IPS-NIHi7 (cell line): ENCODE measurements around the gene SSBP2.

Source experiments
- DNase-seq: peaks from one replicate; pipeline ENCODE4 v3.0.0; 2012; ENCODE audit warnings: mixed read lengths; ENCODE audit errors: extremely low spot score

Gene SSBP2

DNA sequence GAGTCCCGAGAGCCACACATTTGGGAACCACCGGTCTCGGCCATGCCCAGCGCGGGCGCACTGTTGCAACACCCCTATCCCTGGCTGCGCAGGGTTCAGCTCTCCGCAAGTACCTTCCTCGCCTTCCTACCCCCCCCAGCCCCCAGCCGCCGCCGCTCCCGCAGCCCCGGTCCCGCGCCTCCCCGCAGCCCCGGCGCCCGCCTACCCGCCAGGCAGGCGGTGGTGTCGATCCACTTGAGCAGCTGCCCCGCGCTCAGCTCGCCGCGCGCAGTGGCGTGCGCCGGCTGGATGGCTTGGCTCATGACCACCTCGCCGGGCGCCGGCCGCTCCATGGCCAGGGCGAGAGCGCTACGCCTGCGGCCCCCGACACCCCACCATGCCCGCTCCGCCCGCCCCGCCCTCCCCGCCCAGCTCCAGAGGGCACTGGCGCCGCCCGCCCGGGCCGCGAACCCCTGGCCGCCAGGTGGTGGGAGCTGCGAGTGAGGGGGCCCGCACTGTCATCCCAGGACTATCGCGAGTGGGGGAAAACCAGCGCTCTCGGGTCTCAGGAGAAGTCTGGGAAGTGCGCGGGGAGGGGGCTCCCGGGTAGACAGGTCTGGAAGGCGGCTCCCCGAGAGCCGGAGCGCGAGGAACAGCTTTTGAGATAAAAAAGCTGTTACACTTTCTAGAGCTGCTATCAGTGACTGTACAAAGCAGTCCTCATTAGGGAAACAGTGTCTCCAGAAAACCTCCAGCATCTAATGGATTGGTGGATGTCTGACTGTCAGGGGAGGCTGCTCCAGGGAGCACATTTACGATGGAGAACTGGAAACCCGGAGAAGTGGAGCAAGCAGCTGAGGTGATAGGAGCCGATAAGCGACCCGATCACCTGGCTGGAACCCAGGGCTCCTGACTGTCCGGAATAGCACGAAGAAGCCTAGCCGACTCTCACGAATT, 356.8 kb downstream of the SSBP2 start, which contains the start of gene ACOT12:
ACOT12 (minus strand) TSS at position 352 of the 936 bp plus-strand sequence; CDS start at position 332, 20 bp downstream.
- peak; percentile 46 for DNase-seq

DNA sequence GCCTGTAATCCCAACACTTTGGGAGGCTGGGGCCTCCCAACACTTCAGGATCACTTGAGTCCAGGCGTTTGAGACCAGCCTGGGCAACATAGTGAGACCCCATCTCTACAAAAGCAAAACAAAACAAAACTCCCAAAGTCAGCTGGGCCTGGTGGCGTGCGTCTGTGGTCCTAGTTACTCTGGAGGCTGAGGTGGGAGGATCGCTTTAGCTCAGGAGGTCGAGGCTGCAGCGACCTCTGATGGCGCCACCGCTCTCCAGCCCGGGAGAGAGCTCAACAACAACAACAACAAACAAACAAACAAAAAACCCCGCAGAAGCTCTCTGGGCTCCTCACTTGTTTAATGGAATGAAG, 357.5 kb downstream of the SSBP2 start:
- no peak for DNase-seq

DNA sequence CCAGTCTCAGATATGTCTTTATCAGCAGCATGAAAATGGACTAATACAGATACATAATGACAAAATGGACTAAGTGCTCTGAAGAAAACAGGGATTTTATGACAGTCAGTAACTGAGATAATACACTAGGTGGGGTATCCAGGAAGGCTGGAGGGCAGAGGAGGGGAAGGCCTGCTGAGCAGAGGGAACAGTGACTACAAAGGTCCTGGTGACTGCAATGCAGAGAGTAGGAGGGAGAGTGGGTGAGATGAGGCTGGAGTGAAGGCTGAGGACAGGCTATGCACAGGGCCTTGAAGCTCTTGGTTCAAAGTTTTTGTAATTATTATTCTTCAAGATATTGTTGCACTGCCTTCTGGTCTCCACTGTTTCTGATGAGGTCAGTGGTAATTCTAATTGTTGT, 361.9 kb downstream of the SSBP2 start:
- no peak for DNase-seq

DNA sequence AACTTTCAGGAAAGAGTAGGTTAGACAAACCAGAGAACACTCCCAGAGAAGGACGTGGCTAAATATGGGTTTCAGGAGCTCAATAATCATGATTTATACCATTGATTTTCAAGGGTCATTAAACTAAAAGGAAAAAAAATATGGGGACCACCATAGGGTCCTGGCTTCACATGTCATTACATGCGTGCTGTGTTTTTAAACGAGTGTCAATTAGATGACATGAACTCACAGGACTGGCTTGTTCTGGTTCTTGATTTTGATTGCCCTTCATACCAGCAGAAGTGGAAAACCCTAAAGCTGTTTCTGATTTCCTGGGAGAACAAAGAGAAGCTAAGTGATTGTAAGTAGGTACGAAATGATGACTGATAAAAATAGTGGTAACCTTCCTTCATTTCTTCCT, 362.7 kb downstream of the SSBP2 start:
- no peak for DNase-seq

GRCh38 chr5:81383867-81384266, 367.0 kb downstream of the SSBP2 start:
- DNase-seq: no peak

DNA sequence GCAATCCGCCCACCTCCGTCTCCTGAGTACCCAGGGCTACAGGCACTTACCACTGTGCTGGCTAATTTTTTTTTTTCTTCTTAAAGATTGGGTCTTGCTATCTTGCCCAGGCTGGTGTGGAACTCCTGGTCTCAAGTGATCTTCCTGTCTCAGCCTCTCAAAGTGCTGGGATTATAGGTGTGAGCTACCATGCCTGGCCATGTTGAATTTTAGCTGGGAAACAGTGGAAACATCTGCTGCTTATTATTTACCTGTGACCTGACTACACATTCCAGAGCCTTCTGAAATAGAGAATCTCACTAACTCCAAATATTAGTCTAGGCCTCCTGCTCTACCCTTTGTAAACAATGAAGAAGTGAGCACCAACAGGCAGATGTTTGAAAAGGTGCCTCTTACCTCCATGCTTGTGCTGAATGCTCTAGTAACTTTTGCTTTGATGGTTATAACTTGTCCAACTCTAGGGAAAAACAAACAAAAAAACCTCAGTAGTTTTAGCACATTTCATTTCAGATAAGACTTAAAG, 379.5 kb downstream of the SSBP2 start:
- no peak for DNase-seq

DNA sequence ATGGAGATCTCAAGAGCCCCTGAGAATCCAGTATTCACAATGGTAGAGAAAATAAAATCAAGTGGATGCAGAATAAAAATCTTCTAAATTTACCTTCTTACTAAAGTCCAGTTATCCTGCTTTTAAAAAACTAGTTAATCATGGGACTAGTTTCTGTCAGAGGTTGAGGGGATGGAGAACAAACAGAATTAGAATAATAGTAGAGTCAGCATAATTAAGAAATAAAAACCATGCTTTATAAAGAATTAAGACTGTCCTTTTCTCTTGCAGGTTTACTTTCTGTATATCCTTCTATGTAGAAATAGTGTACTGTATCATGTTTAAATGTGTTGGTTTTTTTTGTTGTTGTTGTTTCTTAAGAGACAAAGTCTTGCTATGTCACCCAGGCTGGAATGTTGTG, 380.0 kb downstream of the SSBP2 start:
- DNase-seq: no peak

GRCh38 chr5:81365541-81365940, 385.4 kb downstream of the SSBP2 start:
- DNase-seq: no peak

GRCh38 chr5:81363093-81363871, 387.6 kb downstream of the SSBP2 start:
- DNase-seq: no peak
